Body of pancreas (tissue), 4 donors: Measurements from ENCODE around the gene PEAK1.

Source experiments
- POLR2A ChIP-seq, 3 donors: fragments of 450-650 bp; IDR thresholded peaks; one replicate each; pipeline ENCODE4 v1.6.1; 2016; ENCODE audit warnings: antibody characterized with exemption in 3 of 3, mild to moderate bottlenecking in 2 of 3
- TF ChIP-seq, protein P1 (sequence below), 7 experiments: fragments of 450-650 bp in 4 of 7; fragments of 200-600 bp in 3 of 7; sonication (generic) in 3 of 7; IDR thresholded peaks; one replicate each; pipeline ENCODE4 v1.5.1; 2016 to 2019; ENCODE audit warnings: antibody characterized with exemption in 7 of 7

DNA sequence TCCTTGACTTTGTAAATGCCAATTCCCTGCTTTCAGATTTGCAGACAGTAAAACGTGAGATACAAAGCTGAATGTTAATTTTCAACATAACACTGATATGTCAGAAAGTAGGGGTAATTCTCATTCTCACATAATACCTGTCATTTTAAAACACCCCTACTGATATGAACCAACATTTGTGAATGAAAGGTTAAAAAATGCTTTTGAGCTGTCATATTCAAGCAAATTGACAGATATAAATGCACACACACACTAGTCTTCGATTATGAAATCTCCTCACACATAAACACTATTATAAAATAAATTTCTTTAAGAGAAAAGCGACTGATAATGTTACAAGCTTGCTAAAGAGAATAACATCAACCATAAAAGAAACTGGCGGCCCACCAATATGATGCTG is 128.8 kb downstream of the PEAK1 start:
- TF ChIP-seq, protein P1, sequence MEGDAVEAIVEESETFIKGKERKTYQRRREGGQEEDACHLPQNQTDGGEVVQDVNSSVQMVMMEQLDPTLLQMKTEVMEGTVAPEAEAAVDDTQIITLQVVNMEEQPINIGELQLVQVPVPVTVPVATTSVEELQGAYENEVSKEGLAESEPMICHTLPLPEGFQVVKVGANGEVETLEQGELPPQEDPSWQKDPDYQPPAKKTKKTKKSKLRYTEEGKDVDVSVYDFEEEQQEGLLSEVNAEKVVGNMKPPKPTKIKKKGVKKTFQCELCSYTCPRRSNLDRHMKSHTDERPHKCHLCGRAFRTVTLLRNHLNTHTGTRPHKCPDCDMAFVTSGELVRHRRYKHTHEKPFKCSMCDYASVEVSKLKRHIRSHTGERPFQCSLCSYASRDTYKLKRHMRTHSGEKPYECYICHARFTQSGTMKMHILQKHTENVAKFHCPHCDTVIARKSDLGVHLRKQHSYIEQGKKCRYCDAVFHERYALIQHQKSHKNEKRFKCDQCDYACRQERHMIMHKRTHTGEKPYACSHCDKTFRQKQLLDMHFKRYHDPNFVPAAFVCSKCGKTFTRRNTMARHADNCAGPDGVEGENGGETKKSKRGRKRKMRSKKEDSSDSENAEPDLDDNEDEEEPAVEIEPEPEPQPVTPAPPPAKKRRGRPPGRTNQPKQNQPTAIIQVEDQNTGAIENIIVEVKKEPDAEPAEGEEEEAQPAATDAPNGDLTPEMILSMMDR (IDR thresholded peaks at IDR 0.05) = no peak
- no peak for TF ChIP-seq POLR2A (IDR thresholded peaks at IDR 0.05)
